GOT3 (cell line): Measurements from ENCODE around the gene TTLL5.

ENCODE experiments used
- DNase-seq: peaks from one replicate; lab custom pipeline; 2025; ENCODE audit warnings: mixed read lengths; lab: John Stamatoyannopoulos, UW

The TTLL5 gene

DNA sequence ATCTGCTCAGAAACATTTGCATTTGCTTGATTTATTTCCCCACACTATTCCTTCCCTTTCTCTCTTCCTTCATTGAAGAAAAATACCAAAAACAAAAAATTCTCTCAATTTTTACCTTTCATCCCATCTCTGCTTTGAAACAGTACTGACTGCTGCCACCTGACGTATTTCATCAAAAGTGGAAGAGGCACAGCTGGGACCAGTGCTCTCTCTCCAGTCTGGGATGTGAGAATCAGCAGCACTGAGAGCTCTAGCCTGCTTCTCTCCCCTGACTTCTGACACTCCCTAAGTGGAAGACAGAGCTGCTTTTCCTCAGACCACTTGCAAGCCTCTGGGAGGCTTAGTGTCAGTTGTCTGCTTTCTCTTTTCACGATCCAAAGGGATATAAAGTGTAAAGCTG is 36.9 kb downstream of the TTLL5 start:
- no peak for DNase-seq

DNA sequence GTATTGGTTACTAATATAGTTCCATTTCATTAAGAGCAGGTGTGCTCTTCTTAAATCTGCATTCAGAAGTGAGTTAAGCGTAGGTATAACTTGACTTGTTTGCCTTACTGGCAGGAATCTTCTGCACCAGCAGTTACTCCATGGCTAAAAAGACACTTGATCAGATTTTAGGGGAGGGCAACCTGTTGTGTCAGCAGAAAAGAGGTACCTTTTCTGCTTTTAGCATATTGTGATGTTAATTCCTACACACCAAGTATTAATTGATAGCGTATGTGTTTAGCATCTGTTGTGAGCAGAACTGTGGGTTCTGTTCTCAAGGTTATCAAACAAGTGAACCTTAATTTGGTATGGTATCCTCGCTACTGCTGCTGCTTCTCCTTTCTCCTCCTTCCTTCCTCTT is 38.3 kb downstream of the TTLL5 start:
- no peak for DNase-seq

DNA sequence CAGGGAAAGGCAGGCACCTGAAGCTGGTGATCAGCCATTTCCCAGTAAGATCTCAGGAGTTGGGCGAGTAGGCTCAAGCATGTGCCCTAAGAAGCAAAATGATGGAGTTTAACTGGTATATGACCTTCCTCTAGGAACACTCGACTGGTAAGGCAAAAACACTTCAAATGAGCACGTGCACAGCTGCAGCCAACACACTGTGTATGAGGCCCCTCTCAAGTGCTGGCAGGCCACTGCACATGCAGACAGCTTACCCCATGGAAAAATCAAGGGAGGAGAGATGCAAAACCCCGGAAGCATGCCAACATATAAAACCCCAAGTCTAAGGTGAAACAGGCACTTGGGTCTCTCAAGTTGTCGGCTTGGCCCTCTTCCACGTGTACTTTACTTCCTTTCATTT is 39.2 kb downstream of the TTLL5 start:
- DNase-seq: no peak

DNA sequence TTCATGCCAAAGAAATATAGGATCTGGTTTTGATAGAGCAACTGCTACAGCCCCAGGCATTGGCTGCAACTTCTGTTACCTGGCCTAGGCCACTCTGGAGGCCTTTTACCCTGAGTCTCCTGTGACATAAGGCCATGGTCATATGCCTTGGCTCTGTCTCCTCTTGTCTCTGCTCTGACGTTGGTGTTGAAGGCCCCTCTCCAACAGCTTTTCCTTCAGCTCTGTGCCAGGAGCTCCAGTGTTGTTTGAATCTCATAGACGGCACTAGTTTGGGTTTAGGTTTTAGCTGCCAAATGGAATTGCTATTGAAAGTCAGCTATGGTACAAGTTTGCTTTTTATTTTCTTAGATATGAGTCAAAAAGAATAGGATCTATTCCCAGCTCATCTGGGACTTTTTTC is 41.1 kb downstream of the TTLL5 start:
- no peak for DNase-seq

DNA sequence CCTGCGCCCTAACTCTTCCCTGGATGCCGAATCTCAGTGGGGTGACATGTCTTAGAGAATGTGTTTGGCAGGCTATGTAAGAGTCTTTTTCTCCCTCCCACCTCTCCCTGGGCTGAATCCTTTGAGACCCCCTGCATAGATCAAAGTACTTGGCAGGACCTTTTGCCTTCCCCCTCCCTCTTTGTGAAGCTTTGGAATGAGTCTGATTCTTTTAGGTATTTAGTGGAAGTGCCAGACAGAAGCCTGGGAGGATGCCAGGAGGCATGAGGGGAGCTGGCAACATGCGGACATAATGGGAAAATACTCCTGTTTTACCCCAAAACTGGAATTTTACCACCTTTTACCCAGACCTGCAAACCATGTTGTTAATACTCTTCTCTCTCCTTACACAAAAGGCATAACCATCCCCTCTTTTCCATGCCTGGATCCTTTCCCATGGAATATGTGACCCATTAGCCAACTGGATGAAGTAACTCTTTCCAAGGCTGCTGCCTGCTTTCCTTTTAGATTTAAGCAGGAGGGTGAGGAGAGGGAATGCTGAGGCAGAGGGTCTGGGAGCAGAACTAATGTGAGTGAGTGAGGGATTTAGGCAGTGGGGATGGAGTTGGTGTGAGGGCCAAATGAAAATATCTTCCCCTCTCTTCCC is 41.7 kb downstream of the TTLL5 start:
- DNase-seq: no peak

DNA sequence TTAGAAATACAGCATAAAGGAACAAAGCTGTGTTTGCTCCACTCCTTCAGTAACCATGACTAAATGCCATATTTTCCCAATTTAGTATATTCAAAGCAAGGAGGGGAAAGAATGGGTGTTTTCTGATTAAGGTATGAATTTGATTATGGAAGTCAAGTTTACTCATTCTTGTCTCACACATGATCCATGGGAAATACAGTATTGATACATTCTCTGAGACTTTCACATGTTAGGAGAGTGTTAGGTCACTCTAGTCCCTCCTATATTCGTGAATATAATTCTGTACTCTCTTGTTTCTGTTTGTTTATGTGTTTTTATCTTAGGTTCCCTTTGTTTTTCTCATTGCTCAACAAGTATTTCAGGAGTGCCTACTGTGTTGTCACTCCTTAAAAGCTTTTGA is 42.4 kb downstream of the TTLL5 start:
- no peak for DNase-seq

DNA sequence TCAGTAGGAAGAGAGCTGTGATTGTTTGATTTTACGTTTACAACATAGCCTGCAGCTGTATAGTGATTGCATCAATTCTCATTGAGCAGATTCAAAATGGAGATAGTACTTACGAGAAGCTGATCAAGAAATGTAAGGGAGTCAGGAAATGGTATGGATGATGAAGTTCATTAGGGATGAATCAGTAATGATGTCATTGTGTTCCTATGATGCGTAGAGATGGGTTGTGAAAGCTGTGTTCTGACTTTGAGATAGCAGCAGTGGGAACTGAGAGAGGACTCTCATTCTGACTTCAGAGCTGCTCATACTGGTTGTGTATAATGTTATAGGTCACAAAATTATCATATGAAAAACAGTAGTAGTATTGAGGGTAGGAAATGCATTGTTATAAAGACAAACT is 44.0 kb downstream of the TTLL5 start:
- no peak for DNase-seq

DNA sequence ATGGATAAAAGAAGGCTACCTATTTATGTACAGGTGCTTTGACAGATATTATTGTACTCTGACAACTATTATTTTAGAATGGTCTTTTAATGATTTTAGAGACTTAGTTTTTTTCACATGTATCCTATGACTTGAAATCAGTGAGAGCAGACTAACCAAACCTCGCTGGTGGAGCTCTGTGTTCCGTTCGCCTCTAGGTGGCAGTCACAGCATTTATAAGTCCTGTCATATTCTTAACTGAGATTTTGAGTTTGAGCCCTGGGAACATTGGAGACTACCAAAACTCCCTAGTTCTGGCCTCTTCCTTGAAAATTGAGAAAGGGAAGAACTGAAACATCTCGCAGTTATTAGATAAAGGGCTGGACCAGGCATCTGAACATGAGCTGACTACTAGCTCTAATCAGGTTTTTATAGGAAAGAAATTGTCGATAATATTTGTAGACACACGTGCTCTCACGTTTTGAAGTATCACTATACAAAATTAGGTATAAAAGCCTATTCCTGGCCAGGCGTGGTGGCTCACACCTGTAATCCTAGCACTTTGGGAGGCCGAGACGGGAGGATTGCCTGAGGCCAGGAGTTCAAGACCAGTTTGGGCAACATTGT is 48.3 kb downstream of the TTLL5 start:
- DNase-seq: no peak

DNA sequence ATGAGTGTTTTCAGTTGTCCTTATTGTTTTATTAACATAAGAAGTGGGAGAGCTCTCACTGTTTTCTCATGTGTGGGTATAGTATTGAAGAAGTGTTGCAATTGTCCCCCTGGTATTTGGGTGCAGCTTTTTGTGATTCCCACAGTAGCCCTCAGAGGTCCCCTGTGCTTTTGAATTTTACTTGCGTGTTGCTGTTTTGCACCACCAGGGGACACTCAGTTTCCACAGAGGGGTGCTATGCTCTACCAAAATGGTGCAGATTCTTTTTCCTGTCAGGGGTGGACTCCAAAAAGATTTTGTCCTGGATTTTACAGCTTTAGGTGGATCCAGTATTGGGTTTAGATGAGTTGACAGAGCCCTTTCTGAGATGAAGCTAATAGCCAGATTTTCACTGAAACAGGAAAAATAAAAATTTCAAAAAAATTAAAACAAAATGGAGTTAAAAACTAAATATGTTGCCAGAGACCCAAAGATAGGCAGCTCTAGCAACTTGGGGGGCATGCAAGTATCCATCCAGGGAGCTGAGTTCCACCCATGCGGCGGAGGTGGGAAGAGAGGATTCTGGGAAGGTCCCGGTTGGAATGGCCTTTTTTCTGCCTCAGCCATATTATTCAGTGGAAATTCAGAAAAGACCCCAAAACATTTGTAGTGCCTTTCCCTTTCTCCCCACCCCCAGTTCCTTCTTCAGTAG is 50.2 kb downstream of the TTLL5 start:
- DNase-seq: no peak

DNA sequence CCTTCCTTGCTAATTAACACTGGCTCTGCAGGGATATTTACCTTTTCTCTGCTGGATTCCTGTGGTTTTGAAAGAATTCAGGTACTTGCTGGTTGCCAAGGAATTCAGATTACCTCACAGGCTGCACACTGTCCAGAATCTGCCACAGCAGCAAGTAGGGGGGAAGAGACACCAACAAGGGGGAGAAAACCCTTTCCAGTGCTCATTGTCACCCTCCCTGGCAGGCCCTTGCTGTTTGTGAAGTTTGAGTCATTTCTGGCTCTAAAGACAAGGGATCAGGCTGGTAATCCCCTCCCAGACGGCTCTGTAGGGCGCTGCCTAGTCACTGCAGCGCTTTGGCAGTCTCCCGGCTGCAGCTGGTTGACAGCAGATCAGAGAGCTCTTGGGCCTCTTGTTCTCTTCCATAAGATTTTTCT is 50.8 kb downstream of the TTLL5 start:
- no peak for DNase-seq

DNA sequence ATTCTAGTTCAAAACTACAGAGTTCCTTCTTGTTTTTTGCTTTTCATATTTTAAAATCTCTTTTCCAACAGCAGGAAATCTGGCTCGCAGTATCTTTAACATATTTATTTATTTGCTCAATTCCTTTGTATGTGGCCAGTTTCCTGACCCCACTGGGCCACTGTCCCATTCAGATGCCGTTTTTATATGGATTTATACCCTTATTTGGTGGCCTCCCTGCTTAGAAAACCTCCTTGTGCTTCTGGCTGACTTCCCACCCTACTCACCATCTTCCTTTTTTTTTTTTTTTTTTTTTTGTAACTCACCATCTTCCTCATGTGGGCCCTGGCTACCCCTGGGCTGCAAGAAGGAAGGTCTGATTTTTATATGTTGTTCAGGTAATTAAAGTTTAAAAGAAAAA is 53.9 kb downstream of the TTLL5 start:
- DNase-seq: no peak

DNA sequence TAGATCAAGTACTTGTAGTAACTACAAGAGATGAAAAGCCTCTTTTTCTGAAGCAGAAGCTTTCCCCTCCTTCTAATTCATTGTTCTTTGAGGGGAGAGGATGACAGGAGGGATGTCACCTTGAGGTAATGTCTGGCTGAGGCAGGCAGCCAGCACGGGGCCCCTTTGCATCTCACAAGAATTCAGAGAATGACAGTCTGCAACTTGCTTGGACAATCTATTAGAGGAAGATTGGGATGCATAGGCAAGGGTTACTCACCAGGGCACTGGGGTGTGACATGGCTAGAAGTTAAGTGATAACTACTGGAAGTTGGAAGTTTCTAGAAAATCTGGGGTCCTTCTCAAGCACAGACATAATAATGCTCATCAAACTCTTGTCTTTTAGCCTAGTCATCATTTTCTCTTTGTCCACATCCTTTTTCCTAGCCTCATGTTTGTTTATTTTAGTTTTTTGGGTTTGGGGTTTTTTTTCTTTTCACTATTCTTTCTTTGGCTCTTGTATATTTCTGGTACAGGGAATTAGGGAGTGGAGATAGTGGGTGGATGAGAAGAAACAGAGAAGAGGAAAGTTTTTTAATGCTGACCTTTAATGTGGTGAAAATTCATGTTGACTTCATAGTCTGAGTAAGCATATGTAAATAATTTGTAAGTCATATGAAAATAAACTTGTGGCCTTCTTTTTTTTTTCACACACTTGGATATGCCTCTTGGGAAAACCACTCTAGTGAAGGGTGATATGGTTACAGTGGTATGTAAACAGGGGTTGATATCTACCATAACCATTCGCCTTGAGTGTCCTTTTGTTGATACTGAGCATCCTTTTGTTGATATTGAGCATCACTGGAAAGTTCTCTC is 55.1 kb downstream of the TTLL5 start:
- no peak for DNase-seq

DNA sequence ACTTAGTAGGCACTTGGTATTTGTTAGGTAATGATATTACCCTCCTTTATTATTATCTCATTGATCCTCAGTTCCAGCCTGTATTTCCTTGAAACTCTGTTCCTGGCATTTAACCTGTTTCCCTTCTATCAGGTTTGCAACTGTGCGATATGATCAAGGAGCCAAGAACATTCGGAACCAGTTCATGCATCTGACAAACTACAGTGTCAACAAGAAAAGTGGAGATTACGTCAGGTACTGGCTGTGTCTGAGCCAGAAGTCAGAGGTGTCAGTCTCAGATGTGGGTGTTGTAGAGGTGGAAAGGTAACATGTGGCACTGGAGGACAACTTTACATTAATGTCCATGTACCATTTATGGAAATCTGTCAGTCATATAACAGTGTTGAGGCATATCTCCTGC is 56.7 kb downstream of the TTLL5 start:
- no peak for DNase-seq

DNA sequence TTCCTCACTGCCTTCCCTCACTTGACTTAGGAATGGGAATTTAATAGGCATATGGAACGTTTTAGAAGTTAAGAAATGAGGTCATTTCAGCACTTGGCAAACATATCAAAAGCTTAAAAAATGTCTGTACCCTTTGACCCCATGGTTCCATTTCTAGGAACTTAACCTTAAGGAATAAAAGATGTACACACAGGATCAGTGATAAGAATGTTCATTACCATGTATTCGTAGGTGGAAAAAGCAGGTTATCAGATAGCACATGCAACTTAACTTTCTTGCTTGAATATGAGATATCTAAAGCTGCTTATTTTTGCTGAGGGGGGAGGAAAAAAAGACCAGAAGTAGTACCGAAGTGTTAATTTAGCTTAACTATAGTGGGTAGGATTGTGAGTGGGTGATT is 57.2 kb downstream of the TTLL5 start:
- no peak for DNase-seq

DNA sequence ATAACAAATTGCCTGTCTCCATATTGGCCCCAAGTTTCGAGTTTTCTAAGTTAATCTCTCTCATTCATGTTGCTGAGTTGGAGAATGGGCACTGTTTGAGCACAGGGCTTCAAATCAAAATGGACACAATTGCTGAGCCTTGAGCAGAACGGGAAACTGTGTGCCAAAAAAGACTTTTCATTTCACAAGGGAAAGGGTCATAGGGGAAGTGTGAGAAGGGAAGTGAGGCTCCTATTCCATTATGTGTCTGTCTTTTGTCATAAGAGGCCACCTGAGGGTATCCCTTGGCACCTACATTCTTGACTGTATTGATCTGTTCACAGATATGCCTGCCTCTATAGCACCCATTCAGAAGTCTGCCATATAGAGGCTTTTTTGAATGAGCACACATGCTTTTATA is 59.1 kb downstream of the TTLL5 start:
- DNase-seq: no peak

DNA sequence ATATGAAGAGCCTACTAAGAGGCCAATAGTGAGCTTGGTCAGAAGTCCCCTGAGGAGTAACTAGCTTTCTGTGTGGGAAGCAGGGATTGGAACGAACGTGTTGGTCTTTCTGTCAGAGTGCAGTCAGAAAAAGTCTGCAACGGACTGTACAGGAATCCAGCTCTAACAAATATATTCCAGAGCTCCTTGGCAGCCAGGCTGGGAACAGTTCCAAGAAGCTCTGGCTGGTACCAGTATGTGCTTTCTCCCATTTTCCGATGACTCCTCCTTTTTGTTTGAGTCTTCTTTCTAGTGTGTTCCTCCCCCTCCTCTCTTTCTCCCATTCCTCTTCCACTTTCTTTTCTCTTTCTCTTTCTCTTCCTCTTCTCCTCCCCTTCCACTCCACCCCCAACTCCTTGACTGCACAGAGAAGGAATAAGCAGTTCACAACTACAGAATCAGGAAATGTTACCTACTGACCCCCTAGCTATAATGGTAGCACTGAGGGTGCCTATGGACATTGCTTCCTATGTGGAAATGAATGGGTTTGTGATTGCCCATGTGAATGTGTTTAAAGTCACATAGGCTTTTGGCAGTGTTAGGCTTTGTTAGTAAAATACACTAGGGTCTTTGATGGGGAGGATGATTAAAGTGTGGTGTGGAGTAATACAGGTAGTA is 59.9 kb downstream of the TTLL5 start:
- no peak for DNase-seq

DNA sequence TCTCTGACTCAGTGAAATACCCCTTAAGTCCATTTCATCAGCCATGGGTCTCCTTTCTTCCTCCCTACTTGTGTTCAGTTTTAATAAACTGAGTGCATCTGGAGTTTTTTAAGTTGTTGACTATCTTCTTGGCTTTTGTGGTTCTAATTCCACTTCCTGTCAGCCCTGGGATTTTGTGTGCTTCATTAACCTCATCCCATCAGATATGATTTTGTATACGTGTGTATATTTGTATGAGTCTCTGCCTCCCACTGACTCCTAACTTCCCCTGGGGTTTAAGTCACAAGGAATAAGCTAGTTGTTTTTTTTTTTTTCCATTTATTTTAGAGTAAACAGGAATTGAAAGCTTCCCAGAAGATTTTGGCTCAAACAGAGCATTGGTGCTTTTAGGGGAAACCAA is 62.7 kb downstream of the TTLL5 start:
- DNase-seq: no peak

DNA sequence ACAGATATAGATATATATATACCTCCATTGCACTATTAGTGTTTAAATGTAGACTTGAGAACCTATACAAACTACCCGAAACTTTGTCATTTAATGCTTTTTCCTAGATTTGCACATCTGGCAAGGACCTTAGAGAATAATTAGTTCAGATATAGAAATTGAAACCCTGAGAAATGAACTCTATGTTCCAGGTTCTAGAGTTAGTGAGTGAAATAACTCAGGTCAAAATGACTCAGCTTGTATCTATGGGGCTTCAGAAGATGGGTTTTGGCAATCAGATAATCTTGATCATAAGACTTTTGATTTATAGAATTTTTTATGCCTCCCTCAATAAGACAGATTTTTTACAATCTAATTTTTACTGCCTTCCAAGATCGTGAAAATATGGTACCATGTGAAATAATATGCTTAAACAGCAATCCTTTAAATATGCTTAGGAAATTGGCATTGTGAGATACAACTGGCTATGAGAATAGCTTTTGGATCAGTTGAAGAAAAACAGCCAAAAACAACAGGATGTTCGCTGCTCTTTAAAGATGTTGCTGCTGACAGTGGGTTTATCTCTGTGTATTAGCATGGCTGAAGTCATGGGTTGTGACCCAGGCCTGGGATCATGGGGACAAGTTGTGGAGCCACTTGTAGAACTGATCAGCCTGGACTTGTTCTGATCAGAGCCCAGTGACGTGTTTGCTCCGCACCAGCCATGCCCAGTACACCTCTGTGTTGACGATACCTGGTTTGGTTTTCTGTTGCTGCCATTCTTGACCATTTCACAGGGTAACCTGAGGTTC is 63.6 kb downstream of the TTLL5 start:
- DNase-seq: no peak

DNA sequence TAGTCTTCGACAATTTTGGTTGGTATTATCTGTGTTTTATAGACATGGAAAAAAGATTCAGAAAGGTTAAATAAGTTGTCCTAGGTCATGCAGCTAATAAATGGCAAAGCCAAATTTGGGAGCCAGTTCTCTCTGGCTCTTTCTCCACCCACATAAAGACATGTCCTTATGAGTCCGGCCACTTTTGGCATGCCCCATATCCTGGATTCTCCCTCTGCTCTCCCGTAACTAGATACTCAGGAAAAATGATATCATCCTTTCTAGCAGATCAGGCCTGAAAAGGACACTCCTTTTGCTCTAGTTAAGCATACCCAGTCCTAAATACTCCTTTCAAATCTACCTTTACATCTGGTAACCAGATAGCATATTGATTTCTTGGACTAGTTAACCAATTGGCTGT is 64.4 kb downstream of the TTLL5 start:
- no peak for DNase-seq

DNA sequence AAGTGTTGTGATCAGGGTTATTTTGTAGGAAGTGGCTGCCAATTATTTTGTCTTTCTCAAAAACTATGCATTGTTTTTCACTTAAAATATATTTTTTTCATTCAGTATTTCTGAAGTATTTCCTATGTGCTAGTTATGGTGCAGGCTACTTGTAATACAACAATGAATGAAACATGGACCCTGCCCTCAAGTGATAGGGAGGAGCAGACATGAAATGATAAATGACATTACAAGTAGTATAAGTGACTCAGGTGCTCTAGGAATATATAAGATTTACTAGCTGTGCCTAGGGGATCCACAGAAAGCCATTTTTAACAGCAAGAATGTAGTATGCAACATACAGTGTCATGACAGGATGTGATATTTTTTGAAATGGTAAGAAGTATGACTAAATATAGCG is 65.3 kb downstream of the TTLL5 start:
- DNase-seq: no peak

DNA sequence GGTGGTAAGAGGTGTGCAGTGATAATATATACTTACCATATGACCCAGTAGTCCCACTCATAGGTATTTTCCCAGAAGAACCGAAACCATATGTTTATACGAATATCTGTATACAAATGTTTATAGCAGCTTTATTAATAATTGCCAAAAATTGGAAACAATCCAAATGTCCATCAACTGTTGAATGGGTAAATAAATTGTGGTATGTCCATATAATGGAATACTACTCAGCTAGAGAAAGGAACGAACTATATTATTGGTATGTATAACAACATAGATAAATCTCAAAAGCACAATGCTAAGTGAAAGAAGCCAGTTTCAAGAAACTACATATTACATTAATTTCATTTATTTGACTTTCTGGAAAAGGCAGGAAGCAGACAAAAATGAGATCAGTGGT is 66.1 kb downstream of the TTLL5 start:
- DNase-seq: no peak
